Panc1 (cell line): ENCODE results near the gene ITK.

Experiments used
- SIN3A ChIP-seq: IDR thresholded peaks from 2 replicates; pipeline ENCODE4 v1.6.1; 2012; ENCODE audit warnings: low read depth, mild to moderate bottlenecking, low read length, moderate library complexity, borderline replicate concordance; ENCODE audit not compliant: insufficient read depth
- TCF7L2 ChIP-seq: IDR thresholded peaks from 2 replicates; pipeline ENCODE4 v1.6.1; 2011; ENCODE audit warnings: mild to moderate bottlenecking, low read depth, low read length, inconsistent platforms
- TF ChIP-seq, protein P1 (sequence below): fragments of 450-650 bp; IDR thresholded peaks from 2 replicates; pipeline ENCODE4 v1.5.1; 2017; ENCODE audit warnings: mild to moderate bottlenecking

DNA sequence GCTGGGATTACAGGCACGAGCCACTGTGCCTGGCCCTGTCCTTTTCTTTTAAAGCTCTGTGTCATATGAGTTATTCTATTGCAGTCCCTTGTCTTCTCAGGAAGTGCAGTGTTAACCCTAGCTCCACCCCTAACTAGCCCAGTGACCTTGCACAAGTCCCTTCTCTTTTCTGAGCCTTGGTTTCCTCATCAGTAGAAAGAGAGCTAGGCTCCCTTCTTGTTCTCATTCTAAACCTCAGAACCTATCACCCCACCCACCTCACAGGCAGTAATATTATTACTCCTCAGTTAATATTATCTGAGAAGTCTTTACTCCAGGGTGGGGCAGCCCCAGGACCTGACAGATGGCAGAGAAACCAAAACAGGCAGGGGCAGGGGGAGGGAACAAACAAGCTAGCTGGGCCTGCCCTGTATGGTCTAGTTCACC lies 92.5 kb downstream of the ITK start:
- TF ChIP-seq, protein P1, sequence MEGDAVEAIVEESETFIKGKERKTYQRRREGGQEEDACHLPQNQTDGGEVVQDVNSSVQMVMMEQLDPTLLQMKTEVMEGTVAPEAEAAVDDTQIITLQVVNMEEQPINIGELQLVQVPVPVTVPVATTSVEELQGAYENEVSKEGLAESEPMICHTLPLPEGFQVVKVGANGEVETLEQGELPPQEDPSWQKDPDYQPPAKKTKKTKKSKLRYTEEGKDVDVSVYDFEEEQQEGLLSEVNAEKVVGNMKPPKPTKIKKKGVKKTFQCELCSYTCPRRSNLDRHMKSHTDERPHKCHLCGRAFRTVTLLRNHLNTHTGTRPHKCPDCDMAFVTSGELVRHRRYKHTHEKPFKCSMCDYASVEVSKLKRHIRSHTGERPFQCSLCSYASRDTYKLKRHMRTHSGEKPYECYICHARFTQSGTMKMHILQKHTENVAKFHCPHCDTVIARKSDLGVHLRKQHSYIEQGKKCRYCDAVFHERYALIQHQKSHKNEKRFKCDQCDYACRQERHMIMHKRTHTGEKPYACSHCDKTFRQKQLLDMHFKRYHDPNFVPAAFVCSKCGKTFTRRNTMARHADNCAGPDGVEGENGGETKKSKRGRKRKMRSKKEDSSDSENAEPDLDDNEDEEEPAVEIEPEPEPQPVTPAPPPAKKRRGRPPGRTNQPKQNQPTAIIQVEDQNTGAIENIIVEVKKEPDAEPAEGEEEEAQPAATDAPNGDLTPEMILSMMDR: no peak
- no peak for TF ChIP-seq SIN3A
- no peak for TF ChIP-seq TCF7L2
